HT1080 (cell line): ENCODE results near the gene SLC35F5. TPM values are rescaled to one million over a fixed set of nuclear protein-coding genes. Genes with fewer than 3 reads are reported as not detected.
"Not testable (repeated sequence)": the region's sequence is repeated elsewhere in the genome, so short reads cannot be mapped to it uniquely, and the experiment has no call there.

Experiments used
- DNase-seq: peaks from one replicate; pipeline ENCODE4 v3.0.0-alpha.2; 2015; ENCODE audit warnings: low read depth
- polyA plus RNA-seq, 2 experiments: library from polyadenylated mRNA; depleted of rRNA; stranded (reverse); fragments of >200 nt; gene quantifications; 2 replicates each; pipeline ENCODE4 v1.2.3, GENCODE V29; 2015
- total RNA-seq: library from RNA; depleted of rRNA; stranded (reverse); fragments of >200 nt; shearing (Covaris generic); gene quantifications from 2 replicates; pipeline ENCODE4 v1.2.3, GENCODE V29; 2014; rRNA removed

The SLC35F5 gene
- total RNA-seq, result 45.6 and 54.3 TPM in 2 replicates
- 43.6 and 45.6 TPM in 2 replicates for polyA plus RNA-seq (2015; cell fraction: cytosol; rRNA removed)
- 56.7 and 64.3 TPM in 2 replicates for polyA plus RNA-seq (2015; cell fraction: nucleus; rRNA removed)

DNA sequence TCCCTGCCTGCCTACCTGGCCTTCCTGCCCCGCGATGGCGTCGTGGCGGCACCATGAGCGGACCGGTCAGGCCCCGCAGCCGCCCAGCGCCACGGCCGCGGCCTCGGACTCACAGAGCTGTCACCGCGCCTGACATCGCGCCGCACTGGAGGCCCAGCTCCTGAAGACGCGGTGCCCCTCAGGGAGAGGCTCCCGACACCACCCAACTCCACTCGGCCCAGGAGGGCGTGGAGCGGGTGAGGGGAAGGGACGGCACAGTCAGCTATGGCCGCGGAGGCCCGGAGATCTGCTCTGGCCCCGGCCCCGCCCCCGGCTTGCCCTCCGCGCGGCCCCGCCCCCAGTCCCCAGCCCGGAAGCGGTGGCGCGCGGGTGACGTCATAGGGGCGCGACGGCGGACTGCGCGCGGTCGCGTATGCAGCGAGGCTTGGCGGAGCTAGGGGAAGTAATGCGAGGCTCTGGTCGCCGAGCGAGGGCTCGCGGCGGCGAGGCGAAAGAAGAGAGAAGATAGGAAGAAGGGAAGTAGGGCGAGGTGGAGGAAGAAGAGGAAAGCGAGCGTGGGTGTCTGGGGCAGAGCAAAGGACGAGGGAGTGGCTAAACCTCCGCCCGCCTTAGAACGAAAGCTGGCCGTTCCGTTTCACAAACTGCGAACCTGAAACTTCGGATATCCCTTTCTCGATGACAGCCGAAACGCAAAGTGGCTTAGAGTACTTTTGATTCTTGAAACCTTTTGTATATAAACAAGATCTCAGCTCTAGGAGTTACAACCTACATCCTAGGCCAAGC lies at the start of gene SLC35F5:
Gene SLC35F5 (minus strand): TSS at position 288 of the 783 bp plus-strand sequence. CDS start 233 bp downstream, at position 55.
- DNase-seq, result peak; percentile 77

DNA sequence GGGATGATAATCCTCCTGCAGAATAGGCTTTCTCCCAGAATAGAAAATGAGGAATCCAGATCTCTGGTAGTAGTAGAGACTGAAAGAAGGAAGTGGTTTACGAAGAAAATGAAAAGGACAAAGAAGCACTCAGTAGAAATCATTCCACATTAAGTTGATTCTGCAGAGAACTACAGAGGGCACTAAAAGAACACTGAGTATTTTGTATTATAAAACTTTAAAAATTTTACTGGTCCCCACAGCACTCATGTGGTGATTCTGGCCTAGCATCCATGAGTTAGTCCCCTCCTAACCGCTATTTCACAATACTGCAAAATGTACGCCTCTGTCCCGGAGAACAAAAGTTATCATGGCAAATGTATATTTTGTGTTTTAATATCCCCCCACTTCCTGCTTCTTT lies 42.9 kb upstream of the SLC35F5 start:
- no peak for DNase-seq

GRCh38 chr2:113797237-113797636 lies 40.8 kb upstream of the SLC35F5 start:
- DNase-seq, result no peak

- DNase-seq, result no peak
Observed at GRCh38 chr2:113796592-113797175, 40.2 kb upstream of the SLC35F5 start.

DNA sequence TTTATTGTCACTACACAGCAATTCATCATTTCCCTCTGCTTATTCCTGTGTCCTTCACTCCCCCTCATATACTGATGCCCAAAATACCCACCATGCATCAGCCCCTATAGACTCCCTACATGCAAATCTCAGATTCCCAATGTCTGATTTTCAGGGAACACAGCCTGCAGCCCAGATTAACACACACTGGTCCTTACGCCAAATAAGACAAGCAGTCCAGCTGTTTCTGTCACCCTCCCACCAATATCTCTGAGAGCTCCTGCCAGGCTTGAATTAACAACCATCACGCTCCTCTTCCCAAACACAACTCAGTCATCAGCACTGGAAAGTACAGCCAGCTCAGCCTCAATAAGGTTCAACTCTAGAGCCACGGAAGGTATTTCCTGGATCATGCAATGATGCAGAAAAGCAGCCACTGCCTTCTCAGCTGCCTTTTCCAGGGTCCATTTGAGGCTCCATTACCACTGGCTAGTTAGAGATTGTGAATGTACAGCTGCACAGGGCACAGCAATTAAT lies 39.0 kb upstream of the SLC35F5 start:
- DNase-seq, result no peak

DNA sequence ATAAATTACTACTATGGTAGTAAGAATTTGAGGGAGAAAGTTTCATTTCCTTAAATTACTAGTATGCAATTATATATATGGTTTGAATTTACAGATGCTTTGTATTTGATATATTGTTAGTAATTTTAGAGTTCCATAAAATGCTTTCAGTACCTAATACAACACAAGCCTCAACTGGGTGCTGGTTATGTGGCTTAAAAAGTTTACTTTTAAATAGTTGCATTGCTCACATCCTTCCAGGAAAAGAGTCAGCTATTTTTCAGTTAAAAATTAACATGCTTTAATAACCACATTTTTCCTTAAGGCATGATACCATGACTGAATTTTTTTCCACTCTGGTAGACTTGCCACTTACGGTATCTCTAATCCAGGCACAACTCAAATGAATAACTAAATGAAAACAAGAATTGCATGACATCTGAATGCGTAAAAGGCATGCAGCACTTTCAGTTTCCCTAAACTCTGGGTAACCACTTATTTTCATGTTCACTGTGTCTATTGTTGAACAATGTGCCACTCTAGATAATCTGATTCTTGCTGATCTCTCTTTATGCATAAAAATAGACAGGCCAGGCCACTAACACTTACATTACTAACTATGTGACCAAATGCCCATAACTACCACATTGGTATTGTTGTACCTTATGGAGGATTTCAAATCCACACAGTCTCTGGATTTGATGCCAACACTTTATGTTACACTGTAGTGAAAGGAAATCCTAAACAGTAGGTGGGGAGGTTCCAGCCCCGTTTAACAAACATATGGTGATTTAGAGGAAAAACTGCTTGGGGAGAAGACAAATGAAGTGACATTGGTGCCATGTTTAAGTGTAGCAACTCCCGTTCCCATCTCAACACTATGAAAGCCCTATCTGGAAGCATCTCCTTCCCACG lies 35.5 kb upstream of the SLC35F5 start:
- no peak for DNase-seq

DNA sequence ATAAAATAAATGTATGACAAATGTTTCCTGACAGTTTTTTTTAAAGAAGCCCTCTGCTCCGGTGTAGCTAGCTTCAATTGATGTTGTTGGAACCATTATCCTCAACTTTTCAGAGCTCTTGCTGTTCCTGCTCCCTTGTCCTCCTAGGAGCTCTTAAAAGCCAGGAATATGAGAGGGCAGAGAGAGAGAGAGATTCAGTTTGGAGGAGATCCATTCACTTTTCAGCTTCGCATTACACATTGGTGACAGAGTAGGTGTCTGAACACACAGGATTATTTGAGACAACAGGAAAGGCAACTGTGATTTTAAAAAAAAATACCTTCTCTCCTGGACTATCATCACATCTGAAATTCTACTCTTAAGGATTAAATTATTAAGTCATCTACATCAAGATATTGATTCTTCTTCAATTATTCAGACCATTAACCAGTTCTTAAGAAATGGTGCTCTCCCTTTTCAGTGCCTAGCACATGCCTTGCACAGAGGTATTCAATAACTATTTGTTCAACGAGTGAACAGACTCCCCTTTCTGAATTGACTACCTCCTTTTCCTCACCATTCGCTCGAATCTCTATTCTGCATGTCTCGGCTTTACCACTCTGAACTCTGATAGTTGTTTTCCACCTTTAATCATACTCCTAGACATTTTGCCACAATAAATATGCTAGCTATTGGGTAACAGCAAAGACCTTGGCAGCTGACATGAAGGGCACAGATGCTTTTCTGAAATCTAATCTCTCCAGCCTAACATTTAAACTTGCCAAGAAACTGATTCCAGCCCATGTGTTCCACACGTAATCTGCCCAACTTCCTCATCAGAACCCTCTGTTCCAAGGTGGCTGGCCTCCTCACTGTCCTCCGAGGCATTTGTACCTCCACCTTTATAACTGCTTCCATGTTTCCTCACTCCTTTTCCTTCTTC lies 28.6 kb upstream of the SLC35F5 start:
- no peak for DNase-seq

GRCh38 chr2:113780472-113780871 lies 24.0 kb upstream of the SLC35F5 start:
- DNase-seq, result no peak

DNA sequence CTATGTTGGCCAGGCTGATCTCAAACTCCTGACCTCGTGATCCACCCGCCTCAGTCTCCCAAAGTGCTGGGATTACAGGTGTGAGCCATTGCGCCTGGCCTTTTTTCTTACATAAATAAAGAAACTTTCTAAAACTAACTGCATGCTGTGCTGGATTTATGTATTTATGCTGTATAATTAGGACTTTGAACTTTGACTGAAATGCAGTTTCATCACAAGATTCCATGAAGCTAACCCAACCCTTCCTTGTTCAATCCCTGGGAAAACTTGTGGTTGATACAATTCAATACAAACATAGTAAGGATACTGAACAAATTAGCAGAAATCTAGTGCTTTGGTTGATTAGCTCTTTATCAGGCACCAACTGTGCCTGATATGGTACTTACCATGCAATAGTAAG lies 20.9 kb upstream of the SLC35F5 start:
- DNase-seq, result no peak

DNA sequence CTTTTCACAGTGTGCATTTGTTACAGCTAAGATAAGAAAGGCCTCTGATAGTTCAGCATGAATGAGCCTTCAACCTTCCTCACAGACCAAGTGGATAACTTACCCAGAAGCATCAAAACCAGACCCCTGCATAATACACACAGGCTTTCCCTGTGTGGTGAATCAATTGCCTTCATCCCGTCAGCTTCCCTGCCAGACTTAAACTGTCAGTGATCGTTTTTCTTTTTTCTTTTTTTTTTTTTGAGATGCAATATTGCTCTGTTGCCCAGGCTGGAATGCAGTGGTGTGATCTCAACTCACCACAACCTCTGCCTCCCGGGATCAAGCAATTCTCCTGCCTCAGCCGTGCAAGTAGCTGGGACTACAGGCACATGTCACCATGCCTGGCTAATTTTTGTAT lies 20.5 kb upstream of the SLC35F5 start:
- DNase-seq, result no peak

GRCh38 chr2:113774616-113775015 lies 18.2 kb upstream of the SLC35F5 start:
- not testable (repeated sequence) for DNase-seq

DNA sequence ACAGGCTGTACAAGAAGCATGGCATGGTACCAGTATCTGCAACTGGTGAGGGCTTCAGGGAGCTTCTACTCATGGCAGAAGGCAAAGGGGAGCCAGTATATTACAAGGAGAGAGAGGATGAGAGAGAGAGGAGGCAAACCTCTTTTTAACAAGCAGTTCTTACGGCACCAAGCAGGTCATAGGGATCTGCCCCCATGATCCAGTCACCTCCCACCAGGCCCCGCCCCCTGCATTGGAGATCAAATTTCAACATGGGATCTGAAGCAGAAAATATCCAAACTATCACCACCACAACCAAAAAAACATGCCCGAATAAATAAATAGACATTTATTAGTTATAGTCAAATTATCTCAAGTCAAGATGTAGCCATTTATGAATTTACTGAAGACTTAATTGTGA lies 14.5 kb upstream of the SLC35F5 start:
- no peak for DNase-seq

DNA sequence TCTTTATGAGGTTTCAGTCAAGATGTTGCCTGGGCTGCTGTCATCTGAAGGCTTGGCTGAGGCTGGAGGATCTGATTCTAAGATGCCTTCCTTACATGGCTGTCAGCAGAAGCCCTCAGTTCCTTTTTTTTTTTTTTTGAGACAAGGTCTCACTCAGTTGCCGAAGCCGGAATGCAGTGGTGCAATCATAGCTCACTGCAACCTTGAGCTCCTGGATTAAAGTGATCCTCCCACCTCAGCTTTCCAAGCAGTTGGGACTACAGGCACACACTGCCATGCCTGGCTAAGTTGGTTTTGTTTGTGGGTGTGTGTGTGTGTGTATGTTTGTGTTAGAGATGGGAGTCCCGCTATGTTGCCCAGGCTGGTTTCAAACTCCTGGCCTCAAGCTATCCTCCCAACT lies 13.1 kb upstream of the SLC35F5 start:
- DNase-seq, result no peak

- DNase-seq, result no peak
Observed at GRCh38 chr2:113768770-113769169, 12.3 kb upstream of the SLC35F5 start.

DNA sequence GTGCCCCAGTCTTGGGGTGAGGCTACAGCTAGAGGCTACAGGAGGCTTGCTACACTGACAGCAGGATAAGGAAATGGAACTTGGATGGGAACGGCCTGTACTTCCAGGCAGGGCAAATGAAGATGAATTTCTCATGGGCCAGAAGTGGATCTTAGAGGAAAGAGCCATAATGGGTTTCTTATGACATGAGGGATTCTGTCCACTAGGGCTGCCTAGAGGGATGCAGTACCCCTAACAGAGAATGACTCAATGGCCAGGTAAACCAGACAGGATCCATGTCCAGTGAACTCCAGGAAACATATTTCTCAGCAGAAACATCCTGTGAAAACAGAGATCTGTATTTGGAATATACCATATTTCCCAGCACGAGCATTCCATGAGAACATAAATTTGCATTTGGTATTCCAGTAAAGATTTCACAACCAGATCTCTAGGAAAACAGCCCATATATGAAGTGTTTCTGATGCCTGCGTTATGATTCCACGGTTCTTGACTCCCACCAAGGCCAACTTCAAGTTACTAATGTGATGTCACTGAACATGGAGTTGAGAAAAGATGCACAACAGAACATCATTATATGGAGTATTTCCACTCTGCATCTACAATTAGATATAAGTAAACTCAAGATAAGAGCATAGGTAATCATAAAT lies 11.5 kb upstream of the SLC35F5 start:
- no peak for DNase-seq

DNA sequence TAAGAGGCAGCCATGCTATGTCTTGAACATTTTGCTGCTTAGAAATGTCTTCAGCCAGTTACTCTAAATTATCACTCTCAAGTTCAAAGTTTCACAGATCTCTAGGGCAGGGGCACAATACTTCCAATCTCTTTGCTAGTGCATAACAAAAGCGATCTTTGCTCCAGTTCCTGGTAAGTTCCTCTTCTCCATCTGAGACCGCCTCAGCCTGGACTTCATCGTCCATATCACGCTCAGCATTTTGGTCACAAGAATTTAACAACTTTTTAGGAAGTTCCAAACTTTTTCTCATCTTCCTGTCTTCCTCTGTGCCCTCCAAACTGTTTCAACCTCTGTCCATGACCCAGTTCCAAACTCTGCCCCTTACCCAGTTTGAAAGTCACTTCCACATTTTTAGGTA lies 8.8 kb upstream of the SLC35F5 start:
- DNase-seq, result no peak

GRCh38 chr2:113762377-113763118 lies 6.1 kb upstream of the SLC35F5 start:
- DNase-seq, result peak; percentile 74

- DNase-seq, result peak; percentile 37
Observed at GRCh38 chr2:113760400-113760799, 4.0 kb upstream of the SLC35F5 start.

DNA sequence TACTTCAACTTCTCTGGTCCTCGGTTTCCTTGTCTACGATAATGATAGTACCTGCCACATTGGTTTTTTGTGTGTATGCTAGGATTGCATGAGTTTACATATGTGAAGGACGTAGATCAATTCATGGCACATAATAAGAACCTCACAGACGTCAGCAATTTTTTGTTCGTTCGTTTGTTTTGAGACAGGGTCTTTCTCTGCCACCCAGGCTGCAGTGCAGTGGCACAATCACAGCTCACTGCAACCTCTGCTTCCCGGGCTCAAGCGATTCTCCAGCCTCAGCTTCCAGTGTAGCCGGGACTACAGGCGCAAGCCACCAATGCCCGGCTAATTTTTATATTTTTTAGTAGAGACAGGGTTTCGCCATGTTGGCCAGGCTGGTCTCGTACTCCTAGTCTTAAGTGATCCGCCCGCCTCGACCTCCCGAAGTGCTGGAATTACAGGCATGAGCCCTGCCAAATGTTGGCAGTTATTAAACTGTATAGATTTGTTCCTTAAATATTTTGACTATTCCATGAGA lies 756 bp upstream of the SLC35F5 start:
- DNase-seq, result no peak
